ENCODE data around the gene ITGB5. TPM values are rescaled to one million over a fixed set of nuclear protein-coding genes. Genes with fewer than 3 reads are reported as not detected.
A peak's percentile ranks its signal among the peaks of the same experiment; 100 is the strongest.

The ITGB5 gene
- total RNA-seq, 1 experiment from 2014 or later = 77.8 TPM

- no peaks in the 10 kb centered on the region for H3K9me3 ChIP-seq (ENCODE audit: control insufficient read depth in 1 of 2, insufficient read depth in 1 of 2, low read depth in 1 of 2, low read length in 2 of 2)
- peaks cover 0 to 16% of the 10 kb centered on the region in 2 experiments; a peak in 2 of 4 replicates for H3K36me3 ChIP-seq (ENCODE audit: control insufficient read depth in 1 of 2, insufficient read depth in 2 of 2, low read length in 2 of 2)
- peaks cover 8 to 14% of the 10 kb centered on the region in 2 experiments; a peak in 3 of 4 replicates for H3K4me1 ChIP-seq (ENCODE audit: control insufficient read depth in 1 of 2, insufficient read depth in 2 of 2, low read length in 2 of 2)
- intact Hi-C loops (cut with micrococcal nuclease) = no loop called here
- CTCF ChIA-PET = interaction anchor here (1.7 kb wide), 1 partner anchor 16 kb away, joined by 3 read pairs; no protein-coding TSS in a partner anchor
- RAD21 ChIA-PET (ENCODE audit: low non-redundant PET in 1 of 2, low total read pairs in 2 of 2, uncharacterized antibody in 2 of 2, unreplicated experiment in 2 of 2) = no interaction called here
- no peaks in the 10 kb centered on the region for H4K20me1 ChIP-seq (ENCODE audit: insufficient read depth)
- DNase-seq (ENCODE audit: low read depth, low spot score) (no peak), ATAC-seq (no peak)
- POLR2A ChIA-PET = no interaction called here
- H3K9me2 ChIP-seq (ENCODE audit: insufficient read depth) = no peaks in the 10 kb centered on the region
- H3K4me2 ChIP-seq (ENCODE audit: low read length) = peak overlapping the region; percentile 31; the same call in 1 of the 2 replicates
- H3K27me3 ChIP-seq (ENCODE audit: insufficient read depth, low read length) = no peaks in the 10 kb centered on the region
- no TSS peak for BruUV-seq (replicated peaks)
- TF ChIP-seq ELF1 (IDR thresholded peaks at IDR 0.05; ENCODE audit: borderline replicate concordance, low read depth) (no peak), CTCF (IDR thresholded peaks at IDR 0.05 in 2 of 3, conservative IDR thresholded peaks at IDR 0.05 in 1 of 3; ENCODE audit: borderline replicate concordance in 1 of 3, insufficient read depth in 1 of 3, low read depth in 2 of 3, low read length in 2 of 3) (no peak), ATF3 (IDR thresholded peaks at IDR 0.05) (no peak), REST (IDR thresholded peaks at IDR 0.05; ENCODE audit: low read depth) (no peak), RAD21 (IDR thresholded peaks at IDR 0.05; ENCODE audit: low read depth) (no peak), CBX3 (IDR thresholded peaks at IDR 0.05; ENCODE audit: low read depth) (no peak), CEBPB (IDR thresholded peaks at IDR 0.05; ENCODE audit: low read depth) (no peak), ZBTB33 (IDR thresholded peaks at IDR 0.05; ENCODE audit: extremely low read depth, insufficient replicate concordance, low read length) (no peak)
- H2AFZ ChIP-seq (ENCODE audit: low read depth, low read length, poor library complexity, severe bottlenecking) = no peak overlapping the region
- H3K4me3 ChIP-seq (replicated peaks in 1 of 2; ENCODE audit: low read depth in 1 of 2, low read length in 2 of 2) = no peak overlapping the region
- H3K27ac ChIP-seq (ENCODE audit: low read depth, low read length) = no peak overlapping the region
- no peaks in the 10 kb centered on the region for H3K79me2 ChIP-seq (ENCODE audit: insufficient read depth, low read length)
- no peak overlapping the region for H3K9ac ChIP-seq (ENCODE audit: low read length)
Measured at GRCh38 chr3:124846189-124846588, 41.0 kb downstream of the ITGB5 start.
